ENCODE data around the gene ATP7B. TPM values are rescaled to one million over a fixed set of nuclear protein-coding genes. Genes with fewer than 3 reads are reported as not detected.

The ATP7B gene
- polyA plus RNA-seq, 4 donors, result 15.5 to 22.6 (median 18.8) TPM

DNA sequence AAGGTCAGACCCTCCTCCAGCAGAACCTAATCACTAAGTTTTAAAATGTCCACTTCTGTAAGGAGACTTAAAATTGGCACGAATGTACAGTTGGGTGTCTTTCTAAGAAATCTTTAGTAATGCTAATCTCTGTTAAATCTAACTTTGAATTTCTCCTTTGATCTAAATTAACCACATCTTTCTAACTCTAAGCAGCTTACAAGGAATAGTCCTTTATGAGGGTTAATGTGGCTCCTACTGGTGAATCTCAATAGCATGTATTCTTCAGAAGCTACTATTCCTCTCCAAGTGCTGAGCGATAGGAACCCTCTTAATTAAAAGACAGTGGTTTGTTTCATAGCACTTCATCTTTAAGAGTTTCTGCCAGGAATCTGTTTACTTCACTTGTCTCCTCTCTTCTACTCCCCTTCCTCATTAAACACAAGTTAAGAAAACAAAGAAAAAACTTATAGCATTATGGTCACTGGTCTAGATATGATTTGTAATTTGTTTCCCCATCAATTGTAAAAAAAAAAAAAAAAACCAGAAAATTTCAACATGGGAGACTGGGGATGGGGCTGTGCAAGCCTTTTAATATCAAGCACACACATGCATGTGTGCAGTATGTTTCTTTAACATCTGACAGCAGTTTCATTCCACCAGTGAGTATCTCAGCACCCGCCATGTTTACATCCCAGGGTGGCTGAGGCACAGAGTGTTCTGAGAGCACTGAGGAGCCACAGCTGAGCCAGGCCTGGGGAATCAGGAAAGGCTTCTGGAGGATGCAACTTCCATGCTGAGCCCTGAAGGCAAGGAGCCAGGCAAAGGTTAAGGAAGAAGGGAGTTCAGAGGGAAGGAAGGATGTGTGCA is 57.7 kb downstream of the ATP7B start:
- DNase-seq (ENCODE audit: low read depth in 4 of 4, low spot score in 2 of 4), result no peak

DNA sequence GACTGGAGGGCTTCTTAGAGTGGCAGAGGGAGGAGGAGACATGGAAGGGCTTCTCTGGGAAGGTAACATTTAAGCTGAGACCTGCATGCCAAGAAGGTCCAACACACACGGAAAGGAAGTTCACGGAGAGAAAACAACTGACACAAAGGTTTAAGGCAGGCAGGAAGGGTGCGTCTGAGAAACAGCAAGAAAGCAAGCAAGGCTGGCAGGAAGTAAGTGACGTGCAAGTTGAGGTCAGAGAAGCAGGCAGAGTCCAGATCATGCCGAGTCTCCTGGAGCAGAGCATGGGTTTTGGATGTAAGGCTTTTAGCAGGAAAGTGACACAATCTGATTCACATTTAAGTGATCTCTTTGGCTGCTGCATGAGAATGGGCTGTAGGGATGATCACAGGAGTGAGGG is 60.5 kb downstream of the ATP7B start:
- no peak for DNase-seq (ENCODE audit: low read depth in 4 of 4, low spot score in 2 of 4)

DNA sequence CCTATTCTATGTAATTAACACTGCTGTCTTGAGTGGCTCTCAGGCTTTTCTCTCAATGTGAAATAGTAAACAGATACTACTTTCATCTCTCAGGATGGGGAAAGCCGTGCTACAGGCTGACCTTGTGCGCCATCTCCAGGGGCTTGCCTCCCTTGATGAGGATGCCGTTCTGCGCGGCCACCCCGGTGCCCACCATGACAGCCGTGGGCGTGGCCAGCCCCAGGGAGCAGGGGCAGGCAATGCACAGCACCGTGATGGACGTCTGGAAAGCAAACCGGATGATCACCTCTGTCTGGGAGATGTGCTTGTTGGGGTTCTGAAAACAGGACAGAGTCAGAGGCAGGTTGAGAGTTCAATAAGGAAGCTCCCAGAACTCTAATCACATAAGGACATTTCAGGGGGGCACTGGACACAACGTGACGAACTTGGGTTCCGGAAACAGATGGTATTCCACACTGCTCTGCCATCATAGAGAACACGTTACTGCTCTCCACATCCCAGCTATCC is 65.0 kb downstream of the ATP7B start:
- no peak for DNase-seq (ENCODE audit: low read depth in 4 of 4, low spot score in 2 of 4)

DNA sequence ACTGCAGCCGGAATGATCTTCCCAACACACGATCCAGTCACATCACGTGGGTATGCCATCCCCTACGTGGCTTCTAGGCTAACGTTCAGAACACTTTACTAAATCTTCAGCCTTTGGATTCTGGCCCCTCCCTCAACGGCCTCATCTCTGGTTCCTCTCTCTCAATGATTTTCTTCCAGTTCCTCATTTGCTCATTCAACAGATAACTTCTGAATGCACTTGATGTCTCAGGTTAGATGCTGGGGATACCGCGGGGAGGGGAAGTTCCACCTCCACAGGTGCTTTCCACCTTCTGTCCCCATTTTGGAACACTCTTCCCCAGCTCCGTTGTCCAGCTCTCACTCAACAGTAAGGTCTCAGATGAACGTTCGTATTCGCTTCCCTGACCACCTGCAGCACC is 66.1 kb downstream of the ATP7B start:
- DNase-seq (ENCODE audit: low read depth in 4 of 4, low spot score in 2 of 4), result no peak

DNA sequence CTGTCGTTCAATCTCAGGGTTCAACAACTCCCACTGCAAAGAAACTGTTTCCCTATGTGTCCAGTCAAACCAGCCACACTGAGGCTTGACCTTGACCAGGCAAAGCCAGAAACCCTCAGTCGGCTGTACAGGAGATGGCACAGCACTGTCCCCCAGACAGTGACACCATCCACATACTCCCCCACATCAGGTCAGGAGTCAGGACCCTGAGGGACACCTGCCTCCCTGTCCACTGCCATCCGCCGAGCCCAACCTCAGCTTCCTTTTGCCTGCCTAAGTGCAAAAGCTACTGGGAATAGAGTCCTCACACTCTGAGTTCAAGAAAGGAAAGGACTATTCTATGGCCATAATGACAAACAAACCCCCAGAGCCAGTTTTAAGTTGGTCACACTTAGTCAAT is 66.8 kb downstream of the ATP7B start:
- DNase-seq (ENCODE audit: low read depth in 4 of 4, low spot score in 2 of 4), result no peak

DNA sequence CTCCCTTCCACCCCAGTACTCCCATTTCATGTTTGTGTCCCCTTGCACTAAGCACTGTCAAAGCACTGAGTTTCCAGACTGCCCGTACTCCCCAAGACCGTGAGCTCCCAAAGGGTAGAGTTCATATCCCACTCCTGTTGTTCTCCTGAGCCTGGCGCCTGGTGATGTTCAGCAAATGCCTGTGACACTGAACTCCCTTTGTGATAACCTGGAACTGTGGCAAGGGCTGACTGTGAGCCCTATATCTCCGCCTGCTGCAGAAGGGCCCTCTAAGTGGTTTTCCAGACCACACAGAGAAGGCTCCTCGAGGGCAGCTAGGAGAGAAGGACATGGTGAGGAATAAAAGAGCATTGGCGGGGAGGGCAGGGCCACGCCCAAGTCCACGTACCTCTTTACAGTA is 67.5 kb downstream of the ATP7B start:
- DNase-seq (ENCODE audit: low read depth in 4 of 4, low spot score in 2 of 4), result no peak

DNA sequence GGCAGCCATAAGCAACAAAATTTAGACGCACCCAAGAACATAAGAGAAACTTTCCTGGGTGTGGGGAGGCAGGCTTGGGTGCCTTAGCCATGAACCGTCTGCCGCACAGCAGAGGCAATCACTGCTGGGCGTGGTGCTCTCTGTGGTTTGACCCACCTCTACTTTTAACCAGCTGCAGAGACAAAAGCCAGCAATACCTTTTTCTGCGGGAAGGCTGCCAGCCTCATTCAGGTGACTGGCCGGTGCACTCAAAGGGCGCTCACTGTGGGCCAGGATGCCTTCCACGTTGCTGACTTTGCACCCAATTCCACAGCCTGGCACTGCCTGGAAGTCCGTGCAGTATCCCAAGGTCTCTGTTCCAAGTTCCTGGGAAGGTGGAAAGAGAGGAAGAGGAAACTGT is 69.1 kb downstream of the ATP7B start:
- no peak for DNase-seq (ENCODE audit: low read depth in 4 of 4, low spot score in 2 of 4)

DNA sequence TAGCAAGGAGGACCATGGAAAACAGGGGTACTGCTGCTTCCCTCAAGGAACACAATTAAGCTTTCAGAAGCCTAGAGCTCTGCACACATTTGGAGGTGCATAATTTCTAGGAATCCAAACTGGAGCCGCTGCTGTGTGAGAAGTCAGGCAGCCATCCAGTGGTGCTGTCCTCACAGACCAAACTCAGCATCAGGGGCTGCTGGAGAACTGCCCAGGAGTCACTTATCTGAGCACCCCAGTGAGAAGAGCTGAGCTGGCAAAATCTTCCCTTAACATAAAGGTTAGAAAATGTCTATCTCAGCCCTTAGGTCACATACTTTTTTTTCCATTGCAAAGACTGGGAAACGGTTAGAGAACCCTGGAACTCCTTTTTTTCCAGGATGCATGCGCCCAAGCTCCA is 72.8 kb downstream of the ATP7B start:
- no peak for DNase-seq (ENCODE audit: low read depth in 4 of 4, low spot score in 2 of 4)

DNA sequence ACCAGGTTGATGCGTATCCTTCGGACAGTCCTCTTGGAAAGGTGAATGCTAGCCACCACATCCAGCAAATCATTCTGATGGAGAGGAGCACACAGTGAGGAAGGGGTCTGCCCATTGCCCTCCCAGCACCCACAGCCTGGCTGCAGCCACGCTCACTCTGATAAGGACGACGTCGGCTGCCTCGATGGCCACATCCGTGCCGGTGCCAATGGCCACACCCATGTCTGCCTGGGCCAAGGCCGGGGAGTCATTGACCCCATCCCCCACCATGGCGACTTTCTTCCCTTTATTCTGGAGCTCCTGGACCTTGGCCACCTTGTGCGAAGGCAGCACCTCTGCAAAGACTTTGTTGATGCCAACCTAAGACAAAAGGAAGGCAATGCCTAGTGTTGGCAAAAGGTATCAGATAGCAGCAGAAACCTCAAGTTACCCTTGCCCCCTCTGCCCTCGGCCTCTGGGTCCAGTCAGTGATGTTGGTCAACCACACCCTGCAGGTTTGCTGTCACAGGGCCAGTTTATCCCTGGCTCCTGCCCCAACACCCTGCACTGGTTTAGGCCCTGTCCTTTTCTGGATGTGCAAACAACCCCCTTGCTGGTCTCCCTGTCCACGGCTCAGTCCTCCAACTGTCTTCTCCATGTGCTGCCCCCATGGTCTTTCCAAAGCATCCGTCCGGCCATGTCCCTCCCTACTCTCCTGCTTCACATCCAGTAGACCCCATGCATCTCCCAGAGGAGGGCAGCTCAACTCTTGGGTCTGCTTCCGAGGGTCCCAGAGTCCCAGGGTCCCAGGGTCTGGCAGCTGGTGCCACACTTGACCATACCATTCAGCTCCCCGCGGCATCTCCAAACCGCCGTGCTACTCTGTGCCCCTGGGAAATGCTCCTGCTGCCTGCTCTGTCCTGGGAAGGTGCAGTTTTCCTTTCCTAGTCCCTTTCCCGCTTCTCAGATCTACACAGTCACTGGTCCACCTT is 73.6 kb downstream of the ATP7B start:
- DNase-seq (ENCODE audit: low read depth in 4 of 4, low spot score in 2 of 4), result no peak

DNA sequence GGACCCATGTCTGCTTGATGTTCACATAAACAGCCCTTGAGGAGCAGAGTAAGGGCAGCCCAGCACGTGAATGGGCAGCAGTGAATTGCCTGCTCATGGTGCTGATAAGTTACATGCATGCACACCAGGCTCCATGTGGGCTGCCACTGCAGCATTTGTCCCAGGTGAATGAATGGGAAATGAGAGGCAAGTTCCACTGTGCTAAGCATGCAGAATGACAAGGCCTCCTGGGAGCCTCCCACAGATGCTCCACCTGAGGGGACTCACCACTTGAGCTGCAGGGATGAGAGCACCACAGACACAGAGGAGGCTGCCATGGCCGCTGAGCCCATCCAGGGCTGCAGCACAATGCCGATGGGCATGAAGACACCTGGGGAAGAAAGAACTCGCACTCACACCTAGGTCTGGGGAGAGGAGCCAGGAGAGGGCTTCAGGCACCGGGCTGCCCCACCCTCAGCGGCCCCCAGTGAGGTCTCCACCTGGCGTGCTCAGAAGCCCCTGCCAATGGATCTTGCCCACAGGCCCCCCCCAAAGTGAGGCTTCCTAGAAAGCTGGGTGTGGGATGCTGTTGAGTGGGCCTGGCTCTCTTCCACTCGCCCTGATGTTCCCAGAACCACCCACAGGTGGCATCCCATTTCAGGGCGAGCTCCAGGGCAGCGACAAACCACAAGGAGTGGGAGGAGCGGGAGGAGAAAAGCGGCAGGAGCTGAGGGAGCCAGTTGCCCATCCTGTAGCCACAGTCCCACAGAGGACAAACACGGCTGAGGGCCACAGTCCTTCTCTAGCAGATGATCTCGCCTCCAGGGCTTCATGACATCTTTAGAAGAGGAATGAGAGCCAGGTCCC is 75.7 kb downstream of the ATP7B start:
- DNase-seq (ENCODE audit: low read depth in 4 of 4, low spot score in 2 of 4), result no peak

DNA sequence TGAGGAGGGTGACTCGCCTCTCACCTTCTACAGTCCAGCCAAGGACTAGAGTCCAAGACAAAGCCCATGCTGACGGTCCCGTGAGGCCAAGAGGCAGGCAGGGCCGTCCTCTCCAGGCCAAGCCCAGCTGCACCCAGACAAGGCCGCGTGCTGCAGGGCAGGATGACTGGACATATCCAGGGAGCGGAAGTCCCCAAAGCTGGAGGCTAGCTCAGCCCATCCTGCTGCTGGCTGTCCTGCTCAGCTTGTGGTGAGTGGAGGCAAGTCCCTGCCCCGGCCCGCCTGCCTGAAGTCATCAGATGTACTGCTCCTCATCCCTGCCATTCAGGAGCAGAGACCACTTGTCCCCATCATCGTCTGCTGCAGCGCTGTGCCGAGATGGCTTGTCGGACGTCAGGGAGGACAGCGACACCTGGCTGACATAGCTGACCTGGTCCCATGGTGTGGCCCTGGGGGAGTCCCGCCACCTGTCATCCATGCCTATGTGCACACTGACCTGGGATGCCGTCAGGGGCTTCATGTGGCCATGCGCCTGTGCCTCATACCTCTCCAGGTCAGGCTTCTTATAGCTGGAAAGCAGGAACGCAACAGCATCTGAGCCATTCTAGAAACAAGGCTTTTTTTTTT is 76.7 kb downstream of the ATP7B start:
- DNase-seq (ENCODE audit: low read depth in 4 of 4, low spot score in 2 of 4), result no peak

DNA sequence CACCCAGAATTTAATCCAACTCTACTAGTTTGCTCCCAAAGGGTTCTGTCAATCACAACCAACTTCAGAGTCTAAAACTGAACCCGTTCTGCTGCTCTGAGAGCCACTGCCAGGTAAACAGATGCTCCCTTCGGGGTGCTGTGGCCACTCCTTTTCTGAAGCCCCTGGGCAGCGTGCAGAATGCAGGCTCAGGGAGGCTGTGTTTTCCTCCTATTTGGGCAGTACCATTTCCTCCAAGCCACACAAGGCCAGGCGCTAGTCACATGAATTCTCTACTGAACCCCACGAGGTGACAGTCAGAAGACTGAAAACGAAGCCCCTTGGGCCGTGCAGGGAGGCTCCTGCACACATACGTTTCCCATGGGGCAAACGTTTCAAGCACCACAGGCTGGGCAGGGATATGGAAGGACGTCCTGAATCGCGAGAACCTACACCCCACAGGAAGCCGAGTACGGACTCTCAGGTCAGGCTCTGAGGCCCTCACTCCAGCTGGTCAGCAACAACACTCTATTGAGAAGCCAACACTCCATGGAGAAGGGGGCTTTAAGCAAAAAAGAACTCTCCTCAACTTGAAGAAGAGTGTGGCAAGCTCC is 77.7 kb downstream of the ATP7B start:
- DNase-seq (ENCODE audit: low read depth in 4 of 4, low spot score in 2 of 4), result no peak

DNA sequence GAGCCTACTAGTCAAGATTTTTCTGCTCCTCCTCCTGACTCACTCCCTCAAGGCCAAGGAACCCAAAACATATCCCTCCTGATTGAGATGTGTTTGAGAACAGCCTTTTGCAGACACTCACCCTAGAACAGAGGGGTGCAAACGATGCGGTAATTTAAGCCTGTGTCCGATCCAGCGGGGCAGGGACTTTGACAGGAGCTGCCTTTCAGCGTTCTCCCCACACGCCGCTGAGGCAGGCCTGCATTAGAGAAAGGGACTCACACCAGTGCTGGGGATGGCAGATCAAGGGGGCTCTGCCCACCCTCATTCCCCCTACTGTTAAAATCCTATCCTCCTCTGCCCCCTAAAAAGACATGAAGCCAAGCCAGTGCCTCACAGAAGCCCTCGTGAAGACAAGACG is 79.0 kb downstream of the ATP7B start:
- no peak for DNase-seq (ENCODE audit: low read depth in 4 of 4, low spot score in 2 of 4)

DNA sequence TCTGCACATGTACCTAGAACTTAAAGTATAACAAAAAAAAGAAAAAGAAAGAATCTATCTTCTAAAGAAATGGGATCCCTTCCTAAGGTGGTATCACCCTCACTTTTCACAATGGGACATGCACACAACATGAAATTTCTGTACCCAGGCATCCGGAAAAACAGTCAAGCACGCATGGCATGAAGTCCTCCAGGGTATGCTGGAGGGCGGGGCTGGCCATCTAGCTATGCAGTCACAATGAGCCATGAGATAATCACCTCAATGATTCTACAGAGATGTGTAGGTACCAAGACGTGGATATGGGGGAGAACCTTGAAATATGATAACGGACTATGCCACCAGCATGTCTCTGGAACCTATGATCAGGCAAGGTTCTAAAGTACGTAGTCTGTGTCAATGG is 79.6 kb downstream of the ATP7B start:
- no peak for DNase-seq (ENCODE audit: low read depth in 4 of 4, low spot score in 2 of 4)

DNA sequence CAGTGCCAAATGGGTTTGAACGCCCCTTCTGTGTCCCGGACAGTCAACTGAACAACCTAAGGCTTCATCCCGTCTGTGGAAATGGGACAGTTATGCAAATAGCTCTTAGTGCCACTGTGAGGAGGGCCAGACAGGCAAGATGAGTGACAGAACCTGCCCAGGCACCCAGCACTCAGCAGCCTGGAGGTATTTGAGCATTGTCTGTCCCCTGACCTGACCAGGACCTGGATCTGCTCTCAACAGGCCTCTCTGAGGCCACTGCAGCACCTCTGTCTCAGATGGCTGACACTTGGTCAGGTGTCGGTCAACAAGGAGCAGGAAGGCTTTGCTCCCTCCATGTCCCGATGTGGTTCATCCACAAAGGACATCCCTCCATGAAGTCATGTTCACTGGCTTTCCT is 81.6 kb downstream of the ATP7B start:
- DNase-seq (ENCODE audit: low read depth in 4 of 4, low spot score in 2 of 4), result no peak

DNA sequence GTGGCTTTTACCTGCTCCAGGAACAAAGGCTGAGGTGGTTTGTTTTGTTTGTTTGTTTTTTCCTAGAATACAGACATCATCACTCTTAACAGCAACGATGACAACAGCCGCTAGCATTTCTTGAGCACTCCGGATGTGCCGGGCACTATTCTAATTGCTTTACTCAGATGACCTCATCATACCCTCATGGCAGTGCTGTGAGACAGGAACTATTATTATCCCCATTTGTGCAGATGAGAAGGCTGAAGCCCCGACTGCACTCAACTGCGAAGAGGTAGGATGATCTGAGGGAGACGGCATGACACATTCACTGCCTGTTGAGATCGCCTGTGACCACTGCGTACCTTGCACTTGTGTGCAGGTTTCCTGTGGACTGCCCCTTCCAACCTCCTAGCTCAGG is 83.0 kb downstream of the ATP7B start:
- no peak for DNase-seq (ENCODE audit: low read depth in 4 of 4, low spot score in 2 of 4)

DNA sequence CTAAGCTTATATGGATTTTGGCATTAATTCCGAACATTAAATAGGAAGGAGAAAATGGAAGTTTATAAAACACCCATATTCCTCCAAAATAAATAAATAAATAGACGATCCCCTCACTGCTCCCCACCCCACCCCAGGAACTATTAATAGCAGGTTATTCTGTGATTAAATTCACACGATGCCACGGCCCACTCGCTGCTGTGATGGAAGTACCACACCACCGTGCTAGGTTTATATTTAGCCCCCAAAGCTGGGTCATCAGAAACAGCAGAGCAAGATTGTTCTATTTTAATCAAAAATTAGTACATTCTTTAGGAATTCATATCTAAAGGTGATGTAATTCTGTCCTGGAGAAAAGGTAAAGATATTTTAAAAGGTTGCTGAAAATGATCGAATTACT is 84.1 kb downstream of the ATP7B start:
- no peak for DNase-seq (ENCODE audit: low read depth in 4 of 4, low spot score in 2 of 4)

DNA sequence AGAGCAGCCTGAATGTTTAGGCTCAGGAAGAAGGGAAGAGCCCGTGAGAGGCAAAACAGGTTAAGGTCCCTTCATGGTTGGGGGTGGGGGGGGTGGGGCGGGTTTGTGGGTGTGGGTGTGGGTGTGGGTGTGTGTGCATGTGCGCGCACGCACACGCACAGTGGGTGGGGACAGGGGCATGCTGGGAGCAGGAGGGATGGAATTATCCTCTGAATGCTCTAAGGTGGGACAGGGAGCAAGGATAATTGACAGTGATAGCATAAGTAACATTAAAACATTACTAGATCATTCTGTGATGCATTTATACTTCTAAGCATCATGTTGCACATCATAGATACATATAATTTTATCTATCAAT is 84.7 kb downstream of the ATP7B start:
- no peak for DNase-seq (ENCODE audit: low read depth in 4 of 4, low spot score in 2 of 4)

DNA sequence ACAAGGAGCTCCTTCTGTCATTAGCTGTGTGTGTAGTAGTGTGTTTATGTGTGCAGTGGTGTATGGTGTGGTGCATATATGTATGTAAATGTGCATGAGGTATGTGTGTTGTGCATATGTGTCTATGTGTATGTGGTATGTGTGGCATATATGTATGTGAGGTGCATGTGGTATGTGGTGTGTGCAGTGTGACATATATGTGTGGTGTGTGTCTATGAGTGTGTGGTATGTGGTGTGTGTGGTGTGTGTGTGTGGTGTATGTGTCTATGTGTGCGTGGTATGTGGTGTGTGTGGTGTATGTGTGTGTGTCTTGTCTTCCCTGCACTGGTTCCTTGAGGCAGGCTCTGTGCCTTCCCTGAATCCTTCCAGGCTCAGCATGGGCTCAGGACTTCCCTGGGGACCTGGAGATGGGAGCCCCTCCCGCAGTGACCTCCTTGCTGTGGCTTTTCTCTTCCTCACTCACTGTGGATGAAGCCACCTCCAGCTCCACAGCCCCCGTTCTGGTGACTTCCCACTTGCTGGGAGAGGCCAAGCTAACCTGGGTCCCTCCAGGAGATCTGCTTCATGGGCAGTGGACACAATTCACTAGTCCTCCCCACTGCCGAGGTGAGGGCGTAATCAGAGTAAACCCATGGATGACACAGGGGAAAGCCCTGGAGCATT is 85.3 kb downstream of the ATP7B start:
- DNase-seq (ENCODE audit: low read depth in 4 of 4, low spot score in 2 of 4), result no peak
